Measurements from ENCODE around the gene CREG2.

DNA sequence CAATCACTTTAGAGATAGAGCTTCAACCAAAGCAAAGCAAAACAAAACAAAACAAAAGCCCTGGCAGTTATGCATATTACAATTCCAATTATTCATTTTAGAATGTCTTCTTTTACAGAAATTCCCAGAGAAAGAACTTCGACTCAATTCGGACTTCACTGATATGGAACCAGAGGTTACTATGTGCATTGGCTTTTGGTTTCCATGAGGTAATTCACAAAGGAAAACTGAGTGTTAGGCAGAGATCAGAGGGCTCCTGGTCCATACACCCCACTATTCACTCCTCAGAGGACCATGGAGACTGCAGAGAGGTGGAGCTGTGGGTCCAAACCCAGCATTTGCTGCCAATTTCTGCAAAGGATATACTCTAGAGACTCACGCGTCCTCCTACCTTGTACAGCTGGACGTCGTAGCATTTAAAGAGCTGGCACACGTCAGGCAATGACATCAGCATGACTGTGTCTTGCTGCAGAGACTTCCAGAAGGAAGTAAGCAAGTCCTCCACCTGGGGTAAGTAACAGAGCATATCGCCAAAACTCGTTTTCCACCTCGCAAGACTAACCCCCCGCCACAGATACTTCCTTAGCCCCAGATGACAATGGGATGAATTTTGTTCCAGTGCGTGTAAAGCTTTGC lies 31.3 kb upstream of the CREG2 start:
- TF ChIP-seq POLR2AphosphoS5 (IDR thresholded peaks at IDR 0.05; ENCODE audit: low read depth, low read length) (no peak), SIN3A (IDR thresholded peaks at IDR 0.05; ENCODE audit: borderline replicate concordance, insufficient read depth, low read length) (no peak), TAF1 (IDR thresholded peaks at IDR 0.05; ENCODE audit: borderline replicate concordance, insufficient read depth, low read length) (no peak)
- TF ChIP-seq, protein P1, sequence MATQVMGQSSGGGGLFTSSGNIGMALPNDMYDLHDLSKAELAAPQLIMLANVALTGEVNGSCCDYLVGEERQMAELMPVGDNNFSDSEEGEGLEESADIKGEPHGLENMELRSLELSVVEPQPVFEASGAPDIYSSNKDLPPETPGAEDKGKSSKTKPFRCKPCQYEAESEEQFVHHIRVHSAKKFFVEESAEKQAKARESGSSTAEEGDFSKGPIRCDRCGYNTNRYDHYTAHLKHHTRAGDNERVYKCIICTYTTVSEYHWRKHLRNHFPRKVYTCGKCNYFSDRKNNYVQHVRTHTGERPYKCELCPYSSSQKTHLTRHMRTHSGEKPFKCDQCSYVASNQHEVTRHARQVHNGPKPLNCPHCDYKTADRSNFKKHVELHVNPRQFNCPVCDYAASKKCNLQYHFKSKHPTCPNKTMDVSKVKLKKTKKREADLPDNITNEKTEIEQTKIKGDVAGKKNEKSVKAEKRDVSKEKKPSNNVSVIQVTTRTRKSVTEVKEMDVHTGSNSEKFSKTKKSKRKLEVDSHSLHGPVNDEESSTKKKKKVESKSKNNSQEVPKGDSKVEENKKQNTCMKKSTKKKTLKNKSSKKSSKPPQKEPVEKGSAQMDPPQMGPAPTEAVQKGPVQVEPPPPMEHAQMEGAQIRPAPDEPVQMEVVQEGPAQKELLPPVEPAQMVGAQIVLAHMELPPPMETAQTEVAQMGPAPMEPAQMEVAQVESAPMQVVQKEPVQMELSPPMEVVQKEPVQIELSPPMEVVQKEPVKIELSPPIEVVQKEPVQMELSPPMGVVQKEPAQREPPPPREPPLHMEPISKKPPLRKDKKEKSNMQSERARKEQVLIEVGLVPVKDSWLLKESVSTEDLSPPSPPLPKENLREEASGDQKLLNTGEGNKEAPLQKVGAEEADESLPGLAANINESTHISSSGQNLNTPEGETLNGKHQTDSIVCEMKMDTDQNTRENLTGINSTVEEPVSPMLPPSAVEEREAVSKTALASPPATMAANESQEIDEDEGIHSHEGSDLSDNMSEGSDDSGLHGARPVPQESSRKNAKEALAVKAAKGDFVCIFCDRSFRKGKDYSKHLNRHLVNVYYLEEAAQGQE (IDR thresholded peaks at IDR 0.05; ENCODE audit: insufficient read depth in 1 of 2, low read depth in 2 of 2, low read length in 2 of 2), result no peak
